HEK293 (cell line): ENCODE measurements around the gene FAM174A.

Experiments used
- CTCF ChIA-PET: fragments of 350-600 bp; formaldehyde crosslinking; extraction: SDS; loops from one replicate; lab custom pipeline; 2021; ENCODE audit warnings: antibody characterized with exemption; lab: Yijun Ruan, JAX
- POLR2A ChIA-PET: fragments of 300-600 bp; formaldehyde crosslinking; extraction: SDS; loops from one replicate; lab custom pipeline; 2020; ENCODE audit warnings: antibody characterized with exemption, inconsistent platforms; lab: Yijun Ruan, JAX
- H3K27ac ChIP-seq: fragments of 200-500 bp; sonication (Bioruptor generic); 2 replicates; pipeline ENCODE4 v1.5.1; 2014; ENCODE audit warnings: low read depth, low read length, control low read depth, inconsistent platforms; ENCODE audit errors: extremely low read depth
- H3K36me3 ChIP-seq, 2 experiments: fragments of 200-500 bp in 1 of 2; sonication (Bioruptor generic) in 1 of 2; 1 replicate in 1 of 2; 2 replicates in 1 of 2; pipeline ENCODE4 v1.5.1; 2014 to 2017; ENCODE audit warnings: inconsistent platforms in 2 of 2, low read length in 2 of 2; ENCODE audit not compliant: control insufficient read depth in 2 of 2, insufficient read depth in 1 of 2
- H3K4me1 ChIP-seq: fragments of 200-500 bp; sonication (Bioruptor generic); 2 replicates; pipeline ENCODE4 v1.5.1; 2014; ENCODE audit warnings: mild to moderate bottlenecking, low read length, inconsistent platforms; ENCODE audit not compliant: control insufficient read depth, insufficient read depth
- H3K4me3 ChIP-seq: 2 replicates; pipeline ENCODE4 v1.5.1; 2011; ENCODE audit warnings: low read depth, mild to moderate bottlenecking, control low read depth, low read length, moderate library complexity
- H3K9me3 ChIP-seq: fragments of 200-500 bp; sonication (Bioruptor generic); 2 replicates; pipeline ENCODE4 v1.5.1; 2014; ENCODE audit warnings: low read depth, low read length, inconsistent platforms; ENCODE audit not compliant: control insufficient read depth, insufficient read depth
- GLI2 ChIP-seq: fragments of 450-650 bp; formaldehyde crosslinking; IDR thresholded peaks from 2 replicates; pipeline ENCODE4; 2017; ENCODE audit warnings: missing biosample characterization, missing genetic modification characterization, low read depth, borderline replicate concordance
- GLIS1 ChIP-seq: fragments of 450-650 bp; formaldehyde crosslinking; IDR thresholded peaks from 2 replicates; pipeline ENCODE4 v1.5.1; 2016; ENCODE audit warnings: missing biosample characterization, missing genetic modification characterization
- ZBTB48 ChIP-seq: fragments of 450-650 bp; formaldehyde crosslinking; IDR thresholded peaks from 2 replicates; pipeline ENCODE4 v1.5.1; 2016; ENCODE audit warnings: missing biosample characterization, missing genetic modification characterization
- ZBTB49 ChIP-seq: fragments of 450-650 bp; formaldehyde crosslinking; IDR thresholded peaks from 2 replicates; pipeline ENCODE4 v1.5.1; 2016; ENCODE audit warnings: missing biosample characterization, missing genetic modification characterization, low read depth
- ZBTB8A ChIP-seq: fragments of 450-650 bp; formaldehyde crosslinking; IDR thresholded peaks from 2 replicates; pipeline ENCODE4 v1.5.1; 2016; ENCODE audit warnings: missing biosample characterization, missing genetic modification characterization
- ZFHX2 ChIP-seq: fragments of 450-650 bp; formaldehyde crosslinking; conservative IDR thresholded peaks from 2 replicates; pipeline ENCODE4 v1.5.1; 2016; ENCODE audit warnings: missing biosample characterization, missing genetic modification characterization
- ZIC2 ChIP-seq: fragments of 450-650 bp; formaldehyde crosslinking; IDR thresholded peaks from 2 replicates; pipeline ENCODE4 v1.5.1; 2016; ENCODE audit warnings: missing biosample characterization, missing genetic modification characterization
- ZNF146 ChIP-seq: fragments of 450-650 bp; formaldehyde crosslinking; IDR thresholded peaks from 2 replicates; pipeline ENCODE4 v1.5.1; 2016; ENCODE audit warnings: missing biosample characterization, missing genetic modification characterization
- ZNF2 ChIP-seq: fragments of 450-650 bp; formaldehyde crosslinking; IDR thresholded peaks from 2 replicates; pipeline ENCODE4 v1.5.1; 2016; ENCODE audit warnings: missing biosample characterization, missing genetic modification characterization
- ZNF221 ChIP-seq: fragments of 450-650 bp; formaldehyde crosslinking; IDR thresholded peaks from 2 replicates; pipeline ENCODE4 v1.5.1; 2017; ENCODE audit warnings: missing biosample characterization, missing genetic modification characterization, borderline replicate concordance
- ZNF521 ChIP-seq: fragments of 450-650 bp; formaldehyde crosslinking; IDR thresholded peaks from 2 replicates; pipeline ENCODE4 v1.5.1; 2017; ENCODE audit warnings: missing biosample characterization, mild to moderate bottlenecking, missing genetic modification characterization
- ZNF571 ChIP-seq: fragments of 450-650 bp; formaldehyde crosslinking; IDR thresholded peaks from 2 replicates; pipeline ENCODE4 v1.5.0; 2017; ENCODE audit warnings: missing biosample characterization, missing genetic modification characterization
- ZNF610 ChIP-seq: fragments of 450-650 bp; formaldehyde crosslinking; IDR thresholded peaks from 2 replicates; pipeline ENCODE4 v1.5.1; 2016; ENCODE audit warnings: missing biosample characterization, missing genetic modification characterization, borderline replicate concordance
- ZNF629 ChIP-seq: fragments of 450-650 bp; formaldehyde crosslinking; IDR thresholded peaks from 2 replicates; pipeline ENCODE4 v1.5.1; 2017; ENCODE audit warnings: missing biosample characterization, missing genetic modification characterization
- ZNF654 ChIP-seq: fragments of 450-650 bp; formaldehyde crosslinking; IDR thresholded peaks from 2 replicates; pipeline ENCODE4 v1.5.1; 2016; ENCODE audit warnings: low read depth, missing biosample characterization, missing genetic modification characterization
- ZNF660 ChIP-seq: fragments of 450-650 bp; IDR thresholded peaks from 2 replicates; pipeline ENCODE4 v1.5.1; 2018; ENCODE audit warnings: missing biosample characterization, mild to moderate bottlenecking, missing genetic modification characterization
- ZNF785 ChIP-seq: fragments of 450-650 bp; formaldehyde crosslinking; IDR thresholded peaks from 2 replicates; pipeline ENCODE4 v1.5.1; 2016; ENCODE audit warnings: missing biosample characterization, missing genetic modification characterization
- TF ChIP-seq, protein P1 (sequence below): fragments of 450-650 bp; IDR thresholded peaks from 2 replicates; pipeline ENCODE4 v1.5.1; 2018; ENCODE audit warnings: missing biosample characterization, missing genetic modification characterization
- TF ChIP-seq, protein P2 (sequence below): fragments of 450-650 bp; formaldehyde crosslinking; IDR thresholded peaks from 2 replicates; pipeline ENCODE4 v1.5.1; 2016; ENCODE audit warnings: missing biosample characterization, missing genetic modification characterization
- TF ChIP-seq, protein P3 (sequence below): fragments of 450-650 bp; formaldehyde crosslinking; IDR thresholded peaks from 2 replicates; pipeline ENCODE4 v1.5.1; 2016; ENCODE audit warnings: missing biosample characterization, missing genetic modification characterization
- TF ChIP-seq, protein P4 (sequence below): fragments of 450-650 bp; formaldehyde crosslinking; IDR thresholded peaks from 2 replicates; pipeline ENCODE4; 2016; ENCODE audit warnings: missing biosample characterization, missing genetic modification characterization
- TF ChIP-seq, protein P5 (sequence below): fragments of 450-650 bp; formaldehyde crosslinking; IDR thresholded peaks from 2 replicates; pipeline ENCODE4 v1.5.1; 2016; ENCODE audit warnings: missing biosample characterization, missing genetic modification characterization

Gene FAM174A

DNA sequence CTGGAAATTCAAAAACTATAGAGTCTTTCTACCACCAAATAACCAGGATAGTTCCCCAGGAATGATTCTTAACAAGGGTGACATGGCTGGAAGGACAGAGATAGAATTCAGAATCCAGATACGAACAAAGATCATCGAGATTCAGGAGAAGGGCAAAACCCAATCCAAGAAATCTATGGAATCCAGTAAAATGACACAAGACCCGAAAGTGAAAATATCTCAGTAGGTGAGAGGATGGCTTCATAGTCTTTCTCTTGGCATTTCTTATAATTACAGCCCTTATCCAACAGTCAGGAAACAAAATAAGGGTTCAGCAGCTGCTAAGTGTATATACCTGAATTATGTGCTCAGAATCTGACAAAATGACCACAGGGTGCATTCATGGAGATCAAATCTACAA, 81.8 kb downstream of the FAM174A start (continued):
- TF ChIP-seq, protein P1, sequence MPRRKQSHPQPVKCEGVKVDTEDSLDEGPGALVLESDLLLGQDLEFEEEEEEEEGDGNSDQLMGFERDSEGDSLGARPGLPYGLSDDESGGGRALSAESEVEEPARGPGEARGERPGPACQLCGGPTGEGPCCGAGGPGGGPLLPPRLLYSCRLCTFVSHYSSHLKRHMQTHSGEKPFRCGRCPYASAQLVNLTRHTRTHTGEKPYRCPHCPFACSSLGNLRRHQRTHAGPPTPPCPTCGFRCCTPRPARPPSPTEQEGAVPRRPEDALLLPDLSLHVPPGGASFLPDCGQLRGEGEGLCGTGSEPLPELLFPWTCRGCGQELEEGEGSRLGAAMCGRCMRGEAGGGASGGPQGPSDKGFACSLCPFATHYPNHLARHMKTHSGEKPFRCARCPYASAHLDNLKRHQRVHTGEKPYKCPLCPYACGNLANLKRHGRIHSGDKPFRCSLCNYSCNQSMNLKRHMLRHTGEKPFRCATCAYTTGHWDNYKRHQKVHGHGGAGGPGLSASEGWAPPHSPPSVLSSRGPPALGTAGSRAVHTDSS, result no peak

- H3K36me3 ChIP-seq, result no peaks in the 10 kb centered on the region
- TF ChIP-seq, protein P2, sequence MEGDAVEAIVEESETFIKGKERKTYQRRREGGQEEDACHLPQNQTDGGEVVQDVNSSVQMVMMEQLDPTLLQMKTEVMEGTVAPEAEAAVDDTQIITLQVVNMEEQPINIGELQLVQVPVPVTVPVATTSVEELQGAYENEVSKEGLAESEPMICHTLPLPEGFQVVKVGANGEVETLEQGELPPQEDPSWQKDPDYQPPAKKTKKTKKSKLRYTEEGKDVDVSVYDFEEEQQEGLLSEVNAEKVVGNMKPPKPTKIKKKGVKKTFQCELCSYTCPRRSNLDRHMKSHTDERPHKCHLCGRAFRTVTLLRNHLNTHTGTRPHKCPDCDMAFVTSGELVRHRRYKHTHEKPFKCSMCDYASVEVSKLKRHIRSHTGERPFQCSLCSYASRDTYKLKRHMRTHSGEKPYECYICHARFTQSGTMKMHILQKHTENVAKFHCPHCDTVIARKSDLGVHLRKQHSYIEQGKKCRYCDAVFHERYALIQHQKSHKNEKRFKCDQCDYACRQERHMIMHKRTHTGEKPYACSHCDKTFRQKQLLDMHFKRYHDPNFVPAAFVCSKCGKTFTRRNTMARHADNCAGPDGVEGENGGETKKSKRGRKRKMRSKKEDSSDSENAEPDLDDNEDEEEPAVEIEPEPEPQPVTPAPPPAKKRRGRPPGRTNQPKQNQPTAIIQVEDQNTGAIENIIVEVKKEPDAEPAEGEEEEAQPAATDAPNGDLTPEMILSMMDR (tag by site-specific recombination), result 0 out of 2 replicates have a peak, but pooled peaks have one; percentile 32
- no peak for TF ChIP-seq ZNF785 (tag by site-specific recombination)
- no peak for TF ChIP-seq ZBTB48 (tag by site-specific recombination)
- TF ChIP-seq ZFHX2 (tag by site-specific recombination), result no peak
- peak; percentile 66 for TF ChIP-seq ZNF654 (tag by site-specific recombination)
- peak; percentile 28; the same call in 1 of the 2 replicates for TF ChIP-seq ZNF660
- TF ChIP-seq, protein P3, sequence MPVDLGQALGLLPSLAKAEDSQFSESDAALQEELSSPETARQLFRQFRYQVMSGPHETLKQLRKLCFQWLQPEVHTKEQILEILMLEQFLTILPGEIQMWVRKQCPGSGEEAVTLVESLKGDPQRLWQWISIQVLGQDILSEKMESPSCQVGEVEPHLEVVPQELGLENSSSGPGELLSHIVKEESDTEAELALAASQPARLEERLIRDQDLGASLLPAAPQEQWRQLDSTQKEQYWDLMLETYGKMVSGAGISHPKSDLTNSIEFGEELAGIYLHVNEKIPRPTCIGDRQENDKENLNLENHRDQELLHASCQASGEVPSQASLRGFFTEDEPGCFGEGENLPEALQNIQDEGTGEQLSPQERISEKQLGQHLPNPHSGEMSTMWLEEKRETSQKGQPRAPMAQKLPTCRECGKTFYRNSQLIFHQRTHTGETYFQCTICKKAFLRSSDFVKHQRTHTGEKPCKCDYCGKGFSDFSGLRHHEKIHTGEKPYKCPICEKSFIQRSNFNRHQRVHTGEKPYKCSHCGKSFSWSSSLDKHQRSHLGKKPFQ, result no peak
- TF ChIP-seq, all 188 proteins: peak for 3
- Histone ChIP-seq H3K4me1 (no peaks in the 10 kb centered on the region), H3K27ac (no peak overlapping the region), H3K4me3 (no peak overlapping the region), H3K9me3 (no peaks in the 10 kb centered on the region)
- POLR2A ChIA-PET, result interaction anchor here (0.5 kb wide), 1 partner anchor 1754 kb away, joined by 3 read pairs; no protein-coding TSS in a partner anchor
- CTCF ChIA-PET, result interaction anchor here (0.6 to 0.8 kb wide), 2 partner anchors 91 to 149 kb away, joined by 3 read pairs; no protein-coding TSS in a partner anchor
Measured at GRCh38 chr5:100623719-100624118, 88.5 kb downstream of the FAM174A start.

DNA sequence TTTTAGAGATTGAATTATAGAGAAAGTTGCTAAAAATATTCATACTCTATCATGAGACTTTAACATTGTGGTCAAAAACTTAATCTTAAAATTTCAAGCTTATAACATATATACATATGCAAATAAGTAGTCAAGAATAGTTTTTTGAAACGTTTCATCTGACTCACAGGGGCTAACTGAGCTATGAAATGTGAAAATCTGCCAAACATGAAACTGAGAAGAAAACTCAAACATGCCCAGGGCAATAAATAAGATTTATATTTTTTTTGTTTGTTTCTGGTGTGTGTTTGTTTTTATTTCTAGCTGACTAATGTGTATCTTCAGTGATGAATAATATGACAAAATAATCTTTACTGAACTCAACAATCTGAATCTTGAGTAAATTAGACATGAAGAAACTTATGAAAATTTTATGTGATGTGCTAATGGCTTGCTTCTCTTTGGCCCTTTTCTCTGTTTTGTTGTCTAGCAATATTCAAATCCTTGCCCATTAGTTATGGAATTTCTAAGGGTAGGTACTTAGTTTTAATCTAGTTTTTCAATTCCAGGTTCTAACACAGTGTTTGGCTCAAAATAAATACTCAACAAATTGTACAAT, 99.9 kb downstream of the FAM174A start:
- H3K4me3 ChIP-seq, result no peak overlapping the region
- no peaks in the 10 kb centered on the region for H3K4me1 ChIP-seq
- POLR2A ChIA-PET, result no interaction called here
- no peak overlapping the region for H3K27ac ChIP-seq
- no peaks in the 10 kb centered on the region for H3K9me3 ChIP-seq
- no peaks in the 10 kb centered on the region for H3K36me3 ChIP-seq
- CTCF ChIA-PET, result interaction anchor here (0.8 kb wide), 1 partner anchor 8 kb away, joined by 3 read pairs; no protein-coding TSS in a partner anchor
- TF ChIP-seq ZNF221 (tag by site-specific recombination), result no peak
- TF ChIP-seq ZNF571 (tag by site-specific recombination), result no peak
- TF ChIP-seq ZNF629 (tag by site-specific recombination), result no peak
- TF ChIP-seq GLI2 (tag by site-specific recombination), result no peak
- TF ChIP-seq, protein P4, sequence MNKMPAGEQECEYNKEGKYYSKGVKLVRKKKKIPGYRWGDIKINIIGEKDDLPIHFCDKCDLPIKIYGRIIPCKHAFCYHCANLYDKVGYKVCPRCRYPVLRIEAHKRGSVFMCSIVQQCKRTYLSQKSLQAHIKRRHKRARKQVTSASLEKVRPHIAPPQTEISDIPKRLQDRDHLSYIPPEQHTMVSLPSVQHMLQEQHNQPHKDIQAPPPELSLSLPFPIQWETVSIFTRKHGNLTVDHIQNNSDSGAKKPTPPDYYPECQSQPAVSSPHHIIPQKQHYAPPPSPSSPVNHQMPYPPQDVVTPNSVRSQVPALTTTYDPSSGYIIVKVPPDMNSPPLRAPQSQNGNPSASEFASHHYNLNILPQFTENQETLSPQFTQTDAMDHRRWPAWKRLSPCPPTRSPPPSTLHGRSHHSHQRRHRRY (tag by site-specific recombination), result no peak
- no peak for TF ChIP-seq ZNF610
- TF ChIP-seq ZNF521, result no peak
- TF ChIP-seq ZNF146 (tag by site-specific recombination), result no peak
- no peak for TF ChIP-seq ZBTB8A (tag by site-specific recombination)
- no peak for TF ChIP-seq GLIS1 (tag by site-specific recombination)
- no peak for TF ChIP-seq ZIC2
- TF ChIP-seq, protein P5, sequence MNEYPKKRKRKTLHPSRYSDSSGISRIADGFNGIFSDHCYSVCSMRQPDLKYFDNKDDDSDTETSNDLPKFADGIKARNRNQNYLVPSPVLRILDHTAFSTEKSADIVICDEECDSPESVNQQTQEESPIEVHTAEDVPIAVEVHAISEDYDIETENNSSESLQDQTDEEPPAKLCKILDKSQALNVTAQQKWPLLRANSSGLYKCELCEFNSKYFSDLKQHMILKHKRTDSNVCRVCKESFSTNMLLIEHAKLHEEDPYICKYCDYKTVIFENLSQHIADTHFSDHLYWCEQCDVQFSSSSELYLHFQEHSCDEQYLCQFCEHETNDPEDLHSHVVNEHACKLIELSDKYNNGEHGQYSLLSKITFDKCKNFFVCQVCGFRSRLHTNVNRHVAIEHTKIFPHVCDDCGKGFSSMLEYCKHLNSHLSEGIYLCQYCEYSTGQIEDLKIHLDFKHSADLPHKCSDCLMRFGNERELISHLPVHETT (tag by site-specific recombination), result no peak
- TF ChIP-seq ZNF2 (tag by site-specific recombination), result no peak
- no peak for TF ChIP-seq ZNF785 (tag by site-specific recombination)
- TF ChIP-seq ZBTB49 (tag by site-specific recombination), result no peak
